Pancreas (tissue), 10 donors: ENCODE data around the gene LRP3. TPM values are rescaled to one million over a fixed set of nuclear protein-coding genes. Genes with fewer than 3 reads are reported as not detected.

ENCODE experiments used
- ATAC-seq, 4 donors: fragments of 200-7000 bp; cut with Tn5 transposase; one replicate each; pipeline versions ENCODE4 v1.8.0 to v1.9.1; 2020; ENCODE audit warnings: mild to moderate bottlenecking in 4 of 4, moderate library complexity in 4 of 4
- DNase-seq, 6 donors: peaks; one replicate each; pipeline ENCODE4 v3.0.0-alpha.2; 2020
- FAIRE-seq: peaks from 2 replicates; lab custom pipeline; 2012; peaks lifted over from hg19 to GRCh38; lab: Jason Lieb, UNC
- H3K27ac ChIP-seq, 4 donors: fragments of 200-600 bp; sonication (generic); 1 replicate in 3 of 4; 2 replicates in 1 of 4; pipeline versions ENCODE4 v1.5.0 to v1.8.0; 2020
- H3K27me3 ChIP-seq, 4 donors: fragments of 200-600 bp; one replicate each; pipeline ENCODE4 v1.8.0; 2021
- H3K36me3 ChIP-seq, 3 donors: fragments of 200-600 bp; sonication (generic) in 1 of 3; one replicate each; pipeline versions ENCODE4 v1.5.0 to v1.8.0; 2020 to 2021
- H3K4me1 ChIP-seq, 3 donors: fragments of 200-600 bp; one replicate each; pipeline ENCODE4 v1.8.0; 2021
- H3K4me3 ChIP-seq, 4 donors: fragments of 200-600 bp; sonication (generic) in 2 of 4; one replicate each; pipeline versions ENCODE4 v1.5.0 to v1.8.0; 2020 to 2021
- H3K9me3 ChIP-seq, 4 donors: fragments of 200-600 bp; one replicate each; pipeline ENCODE4 v1.8.0; 2021
- CTCF ChIP-seq, 4 donors: fragments of 200-600 bp; sonication (generic) in 3 of 4; IDR thresholded peaks; one replicate each; pipeline versions ENCODE4 v1.5.0 to v1.8.0; 2021; ENCODE audit warnings: antibody characterized with exemption in 4 of 4
- WGBS, 2 donors: extraction: QIAGEN DNeasy Blood & Tissue Kit; methylation state at CpG; one replicate each; pipeline ENCODE4 v1.1.7; 2013; 5-methylcytosine and 5-hydroxymethylcytosine counted together
- intact Hi-C, 3 donors: fragments of 100-400 bp; cut with DNase I; formaldehyde crosslinking; loops; one replicate each; pipeline versions ENCODE4 v1.11.1 to v1.14.2; 2022
- polyA plus RNA-seq, 2 donors: library from polyadenylated mRNA; stranded (reverse); fragments of 200-250 nt; gene quantifications; one replicate each; pipeline ENCODE4 v1.2.3, GENCODE V29; 2013
- total RNA-seq, 6 donors: library from RNA; stranded (reverse); fragmentation: NEBNext Ultra II Directional in 4 of 6; extraction: Animal tissue kit (Norgen Biotek cat#: 25700) in 4 of 6; gene quantifications; one replicate each; pipeline versions ENCODE4 v1.2.1 to v1.2.4, GENCODE V29; 2021 to 2023
- donor health status: healthy with polysubstance abuse.
- donor health status: DM: no; HTN: no; CAD: no; lungs with moderate emphysema.
- donor health status: DM: no; HTN: no; CAD: no.
- donor health status: control.
- donor health status: control.
- donor health status: Bipolar disorder and iron deficiency.
- donor health status: DM: yes; HTN: yes; CAD: no.
- donor health status: DM: no; HTN: no; CAD: no.
- donor health status: DM: no; HTN: no; CAD: no.
- donor health status: DM: yes; HTN: yes; CAD: no.

Gene LRP3
- total RNA-seq (10 to 100 TPM in 5 of 6 donors, 1 to 10 TPM in 1; 7.2 to 21.0 (median 13.2) TPM), polyA plus RNA-seq (10 to 100 TPM in 1 of 2 donors, 1 to 10 TPM in 1; 9.2 to 18.9 TPM)

- 4 to 6% methylated on average over 28 to 50 of the region's 50 CpGs for WGBS, 2 donors
- Histone ChIP-seq H3K27ac (peak within 1 kb of the TSS in 1 of 4 donors; percentile 3), H3K4me1 (peaks cover 0 to 6% (median 0%) of the 10 kb centered on the region in 3 donors), H3K27me3 (no peaks in the 10 kb centered on the region), H3K36me3 (no peaks in the 10 kb centered on the region), H3K9me3 (no peaks in the 10 kb centered on the region), H3K4me3 (peak within 1 kb of the TSS; percentile 37 to 68 (median 54))
- peak; percentile 63 to 82 (median 78) for ATAC-seq
- TF ChIP-seq CTCF (IDR thresholded peaks at IDR 0.05) = no peak
- intact Hi-C loops = no loop called here
- DNase-seq = peak; percentile 42 to 83 (median 58)
- no peak for FAIRE-seq
Observed at GRCh38 chr19:33193865-33194362, at the start of gene LRP3. Gene LRP3 (plus strand): TSS chr19:33194330. CDS start chr19:33194786, 456 bp downstream.

- TF ChIP-seq CTCF (IDR thresholded peaks at IDR 0.05) = no peak
- FAIRE-seq = no peak
- no peaks in the 10 kb centered on the region for H3K9me3 ChIP-seq
- no peak for ATAC-seq
- 83 to 91% methylated on average over 9 of the region's 9 CpGs for WGBS, 2 donors
- no peaks in the 10 kb centered on the region for H3K4me1 ChIP-seq
- H3K4me3 ChIP-seq = no peak overlapping the region
- intact Hi-C loops = no loop called here
- DNase-seq = no peak
- no peaks in the 10 kb centered on the region for H3K27me3 ChIP-seq
- no peak overlapping the region for H3K27ac ChIP-seq
- H3K36me3 ChIP-seq = no peaks in the 10 kb centered on the region
Observed at GRCh38 chr19:33146209-33146608, 47.9 kb upstream of the LRP3 start.

GRCh38 chr19:33147538-33147937, 46.6 kb upstream of the LRP3 start:
- H3K4me3 ChIP-seq = no peak overlapping the region
- intact Hi-C loops = no loop called here
- H3K27me3 ChIP-seq = no peaks in the 10 kb centered on the region
- H3K36me3 ChIP-seq = no peaks in the 10 kb centered on the region
- ATAC-seq = no peak
- no peak overlapping the region for H3K27ac ChIP-seq
- no peak for TF ChIP-seq CTCF (IDR thresholded peaks at IDR 0.05)
- no peaks in the 10 kb centered on the region for H3K4me1 ChIP-seq
- no peaks in the 10 kb centered on the region for H3K9me3 ChIP-seq
- no peak for DNase-seq
- 84 to 86% methylated on average over 6 of the region's 6 CpGs for WGBS, 2 donors
- no peak for FAIRE-seq

- 54 to 62% methylated on average over 14 of the region's 14 CpGs for WGBS, 2 donors
Observed at GRCh38 chr19:33150852-33151518, 43.1 kb upstream of the LRP3 start.

More at GRCh38 chr19:33150852-33151518, 43.1 kb upstream of the LRP3 start:
- no peaks in the 10 kb centered on the region for H3K9me3 ChIP-seq
- FAIRE-seq (no peak), DNase-seq (no peak), ATAC-seq (no peak)
- no peak overlapping the region for H3K4me3 ChIP-seq
- intact Hi-C loops = no loop called here
- H3K27ac ChIP-seq = no peak overlapping the region
- no peaks in the 10 kb centered on the region for H3K4me1 ChIP-seq
- no peaks in the 10 kb centered on the region for H3K27me3 ChIP-seq
- TF ChIP-seq CTCF (IDR thresholded peaks at IDR 0.05) = no peak
- no peaks in the 10 kb centered on the region for H3K36me3 ChIP-seq
